Measurements from ENCODE around the gene DCTN4. TPM values are rescaled to one million over a fixed set of nuclear protein-coding genes. Genes with fewer than 3 reads are reported as not detected.

DCTN4 gene
- total and polyA plus RNA-seq, 9 of the 15 experiments (the other 6 are each of a cell fraction or from before 2014, with no cell fraction given) = 20.4 to 64.9 (median 49.9) TPM

GRCh38 chr5:150774145-150774544 is 15.3 kb upstream of the DCTN4 start (continued):
- TF ChIP-seq ZNF407 (IDR thresholded peaks at IDR 0.05; ENCODE audit: low read depth) = no peak
- no peak for TF ChIP-seq CREB1 (IDR thresholded peaks at IDR 0.05)
- TF ChIP-seq CREB1 (CRISPR knock-in tag; IDR thresholded peaks at IDR 0.05) = no peak
- TF ChIP-seq EGR1 (conservative IDR thresholded peaks at IDR 0.05) = no peak
- TF ChIP-seq NFRKB (IDR thresholded peaks at IDR 0.05; ENCODE audit: low read depth) = no peak
- 0 out of 2 replicates have a peak, but pooled peaks have one; percentile 9 for TF ChIP-seq ZNF134 (CRISPR knock-in tag; conservative IDR thresholded peaks at IDR 0.05)
- TF ChIP-seq ZNF780A (CRISPR knock-in tag; IDR thresholded peaks at IDR 0.05) = no peak
- TF ChIP-seq KLF1 (tag; IDR thresholded peaks at IDR 0.05) = no peak
- no peak for TF ChIP-seq ZFP36 (IDR thresholded peaks at IDR 0.05; ENCODE audit: low read depth, low read length, partially characterized antibody)
- no peak for TF ChIP-seq ZNF785 (CRISPR knock-in tag; IDR thresholded peaks at IDR 0.05)
- no peak for TF ChIP-seq ZNF280B (CRISPR knock-in tag; IDR thresholded peaks at IDR 0.05)
- TF ChIP-seq NCOA1 (IDR thresholded peaks at IDR 0.05; ENCODE audit: low read depth) = peak; percentile 63; the same call in 1 of the 2 replicates
- 0 out of 2 replicates have a peak, but pooled peaks have one; percentile 59 for TF ChIP-seq MEF2D (tag; conservative IDR thresholded peaks at IDR 0.05; ENCODE audit: low read depth)
- TF ChIP-seq, protein P1, sequence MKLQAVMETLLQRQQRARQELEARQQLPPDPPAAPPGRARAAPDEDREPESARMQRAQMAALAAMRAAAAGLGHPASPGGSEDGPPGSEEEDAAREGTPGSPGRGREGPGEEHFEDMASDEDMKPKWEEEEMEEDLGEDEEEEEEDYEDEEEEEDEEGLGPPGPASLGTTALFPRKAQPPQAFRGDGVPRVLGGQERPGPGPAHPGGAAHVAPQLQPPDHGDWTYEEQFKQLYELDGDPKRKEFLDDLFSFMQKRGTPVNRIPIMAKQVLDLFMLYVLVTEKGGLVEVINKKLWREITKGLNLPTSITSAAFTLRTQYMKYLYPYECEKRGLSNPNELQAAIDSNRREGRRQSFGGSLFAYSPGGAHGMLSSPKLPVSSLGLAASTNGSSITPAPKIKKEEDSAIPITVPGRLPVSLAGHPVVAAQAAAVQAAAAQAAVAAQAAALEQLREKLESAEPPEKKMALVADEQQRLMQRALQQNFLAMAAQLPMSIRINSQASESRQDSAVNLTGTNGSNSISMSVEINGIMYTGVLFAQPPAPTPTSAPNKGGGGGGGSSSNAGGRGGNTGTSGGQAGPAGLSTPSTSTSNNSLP (IDR thresholded peaks at IDR 0.05; ENCODE audit: borderline replicate concordance, low read depth, low read length) = 0 out of 2 replicates have a peak, but pooled peaks have one; percentile 11
- 0 out of 2 replicates have a peak, but pooled peaks have one; percentile 16 for TF ChIP-seq FOXM1 (IDR thresholded peaks at IDR 0.05; ENCODE audit: low read depth)
- TF ChIP-seq FOXM1 (CRISPR knock-in tag; IDR thresholded peaks at IDR 0.05; ENCODE audit: low read depth) = no peak
- peak; percentile 68; the same call in 1 of the 2 replicates for TF ChIP-seq ZNF197 (CRISPR knock-in tag; IDR thresholded peaks at IDR 0.05; ENCODE audit: low read depth)
- no peak for TF ChIP-seq FOXP1 (CRISPR knock-in tag; IDR thresholded peaks at IDR 0.05)
- 0 out of 2 replicates have a peak, but pooled peaks have one; percentile 26 for TF ChIP-seq NFE2 (IDR thresholded peaks at IDR 0.05; ENCODE audit: low read depth)
- no peak for TF ChIP-seq ZNF140 (CRISPR knock-in tag; IDR thresholded peaks at IDR 0.05)
